Coronary artery (tissue), 2 donors: Measurements from ENCODE around the gene RALBP1.
A peak's percentile ranks its signal among the peaks of the same experiment; 100 is the strongest.

Experiments used
- DNase-seq: peaks from one replicate; pipeline ENCODE4 v3.0.0-alpha.2; 2017; ENCODE audit warnings: low spot score
- H3K27ac ChIP-seq, 2 donors: fragments of 200-600 bp; sonication (generic); one replicate each; pipeline ENCODE4 v1.5.1; 2016 to 2019
- H3K4me3 ChIP-seq: fragments of 200-600 bp; sonication (generic); 2 replicates; pipeline ENCODE4 v1.5.1; 2016; ENCODE audit warnings: mild to moderate bottlenecking, moderate library complexity
- CTCF ChIP-seq: fragments of 200-600 bp; sonication (generic); IDR thresholded peaks from one replicate; pipeline ENCODE4 v1.5.1; 2019; ENCODE audit warnings: antibody characterized with exemption

Gene RALBP1

GRCh38 chr18:9513971-9514512, 38.7 kb downstream of the RALBP1 start:
- no peak overlapping the region for H3K4me3 ChIP-seq
- TF ChIP-seq CTCF: no peak
- peak overlapping the region in 1 of 2 donors; percentile 1 for H3K27ac ChIP-seq
- no peak for DNase-seq

- Histone ChIP-seq H3K27ac (peak overlapping the region in 1 of 2 donors; percentile 6), H3K4me3 (no peak overlapping the region)
- peak; percentile 45 for TF ChIP-seq CTCF
- no peak for DNase-seq
Measured at GRCh38 chr18:9516437-9517064, 41.2 kb downstream of the RALBP1 start.

DNA sequence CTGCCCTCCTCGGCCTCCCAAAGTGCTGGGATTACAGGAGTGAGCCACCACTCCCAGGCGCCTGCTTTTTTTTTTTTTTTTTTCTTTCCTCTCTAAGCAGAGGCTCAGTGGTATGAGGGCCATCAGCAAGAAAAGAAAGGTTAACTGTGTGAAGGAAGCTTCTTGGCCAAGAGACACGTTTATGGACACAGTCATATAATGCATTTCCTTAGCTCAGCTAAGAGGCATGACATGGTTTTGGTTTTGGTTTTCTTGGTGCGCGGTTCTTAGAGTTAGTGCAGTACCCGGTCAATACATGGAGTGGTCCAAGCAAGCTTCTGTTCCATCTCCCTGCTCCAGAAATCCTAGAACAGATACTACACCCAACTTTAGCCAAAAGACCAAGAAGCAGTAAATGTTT, 42.6 kb downstream of the RALBP1 start:
- no peak for DNase-seq
- no peak overlapping the region for H3K4me3 ChIP-seq
- no peak overlapping the region for H3K27ac ChIP-seq
- no peak for TF ChIP-seq CTCF

GRCh38 chr18:9519399-9519798, 44.1 kb downstream of the RALBP1 start:
- no peak for DNase-seq
- Histone ChIP-seq H3K4me3 (no peak overlapping the region), H3K27ac (no peak overlapping the region)
- no peak for TF ChIP-seq CTCF

GRCh38 chr18:9520666-9521065, 45.4 kb downstream of the RALBP1 start:
- no peak for TF ChIP-seq CTCF
- no peak overlapping the region for H3K4me3 ChIP-seq
- no peak overlapping the region for H3K27ac ChIP-seq
- no peak for DNase-seq

- TF ChIP-seq CTCF: no peak
- no peak for DNase-seq
- H3K4me3 ChIP-seq: no peak overlapping the region
- H3K27ac ChIP-seq: no peak overlapping the region
Measured at GRCh38 chr18:9521770-9522169, 46.5 kb downstream of the RALBP1 start.

GRCh38 chr18:9522952-9523351, 47.6 kb downstream of the RALBP1 start:
- DNase-seq: no peak
- Histone ChIP-seq H3K4me3 (no peak overlapping the region), H3K27ac (no peak overlapping the region)
- no peak for TF ChIP-seq CTCF
